ENCODE measurements around the gene ENO2.

DNA sequence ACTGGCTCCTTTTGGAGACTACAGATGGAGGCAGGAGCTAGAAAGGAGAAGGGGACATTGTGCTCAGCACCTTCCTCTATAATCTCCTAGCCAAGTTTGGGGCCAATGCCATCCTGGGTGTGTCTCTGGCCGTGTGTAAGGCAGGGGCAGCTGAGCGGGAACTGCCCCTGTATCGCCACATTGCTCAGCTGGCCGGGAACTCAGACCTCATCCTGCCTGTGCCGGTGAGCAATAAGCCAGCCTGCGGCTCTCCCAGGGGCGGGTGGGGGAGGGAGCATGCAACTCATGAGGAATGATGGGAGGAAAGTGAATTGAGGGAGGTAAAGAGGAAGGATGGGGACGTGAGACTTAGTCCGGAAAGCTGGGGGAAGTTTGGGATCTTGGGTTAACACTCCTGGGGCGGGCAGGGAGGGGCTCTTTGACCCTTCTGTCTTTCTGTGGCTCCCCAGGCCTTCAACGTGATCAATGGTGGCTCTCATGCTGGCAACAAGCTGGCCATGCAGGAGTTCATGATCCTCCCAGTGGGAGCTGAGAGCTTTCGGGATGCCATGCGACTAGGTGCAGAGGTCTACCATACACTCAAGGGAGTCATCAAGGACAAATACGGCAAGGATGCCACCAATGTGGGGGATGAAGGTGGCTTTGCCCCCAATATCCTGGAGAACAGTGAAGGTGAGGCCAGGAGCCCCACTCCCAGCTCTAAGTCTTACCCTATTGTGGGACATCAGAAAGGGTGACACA lies 3.3 kb downstream of the ENO2 start:
- TF ChIP-seq, protein P1, sequence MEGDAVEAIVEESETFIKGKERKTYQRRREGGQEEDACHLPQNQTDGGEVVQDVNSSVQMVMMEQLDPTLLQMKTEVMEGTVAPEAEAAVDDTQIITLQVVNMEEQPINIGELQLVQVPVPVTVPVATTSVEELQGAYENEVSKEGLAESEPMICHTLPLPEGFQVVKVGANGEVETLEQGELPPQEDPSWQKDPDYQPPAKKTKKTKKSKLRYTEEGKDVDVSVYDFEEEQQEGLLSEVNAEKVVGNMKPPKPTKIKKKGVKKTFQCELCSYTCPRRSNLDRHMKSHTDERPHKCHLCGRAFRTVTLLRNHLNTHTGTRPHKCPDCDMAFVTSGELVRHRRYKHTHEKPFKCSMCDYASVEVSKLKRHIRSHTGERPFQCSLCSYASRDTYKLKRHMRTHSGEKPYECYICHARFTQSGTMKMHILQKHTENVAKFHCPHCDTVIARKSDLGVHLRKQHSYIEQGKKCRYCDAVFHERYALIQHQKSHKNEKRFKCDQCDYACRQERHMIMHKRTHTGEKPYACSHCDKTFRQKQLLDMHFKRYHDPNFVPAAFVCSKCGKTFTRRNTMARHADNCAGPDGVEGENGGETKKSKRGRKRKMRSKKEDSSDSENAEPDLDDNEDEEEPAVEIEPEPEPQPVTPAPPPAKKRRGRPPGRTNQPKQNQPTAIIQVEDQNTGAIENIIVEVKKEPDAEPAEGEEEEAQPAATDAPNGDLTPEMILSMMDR (conservative IDR thresholded peaks at IDR 0.05 in 1 of 2, IDR thresholded peaks at IDR 0.05 in 1 of 2; ENCODE audit: low read depth in 1 of 2, low read length in 2 of 2) = no peak
- no peak for TF ChIP-seq EZH2 (IDR thresholded peaks at IDR 0.05; ENCODE audit: low read length, missing control alignments)

Data from fibroblast of lung (primary cell).